Activated CD8-positive, alpha-beta memory T cell treated with anti-CD3 and anti-CD28 coated beads, Interleukin-2, amount 50 U/mL, for 48 hours (primary cell): ENCODE measurements around the gene OR10D3.
"Not testable (repeated sequence)": the region's sequence is repeated elsewhere in the genome, so short reads cannot be mapped to it uniquely, and the experiment has no call there.

Experiments used
- DNase-seq: peaks from one replicate; pipeline ENCODE4 v3.0.0-alpha.2; 2020

The OR10D3 gene

GRCh38 chr11:124183068-124183467, at the start of gene OR10D3:
OR10D3 (plus strand) TSS chr11:124183345; CDS start chr11:124185270, 1,925 bp downstream.
- DNase-seq: no peak

- no peak for DNase-seq
These were observed 40.1 kb upstream of the OR10D3 start for GRCh38 chr11:124143034-124143433.

DNA sequence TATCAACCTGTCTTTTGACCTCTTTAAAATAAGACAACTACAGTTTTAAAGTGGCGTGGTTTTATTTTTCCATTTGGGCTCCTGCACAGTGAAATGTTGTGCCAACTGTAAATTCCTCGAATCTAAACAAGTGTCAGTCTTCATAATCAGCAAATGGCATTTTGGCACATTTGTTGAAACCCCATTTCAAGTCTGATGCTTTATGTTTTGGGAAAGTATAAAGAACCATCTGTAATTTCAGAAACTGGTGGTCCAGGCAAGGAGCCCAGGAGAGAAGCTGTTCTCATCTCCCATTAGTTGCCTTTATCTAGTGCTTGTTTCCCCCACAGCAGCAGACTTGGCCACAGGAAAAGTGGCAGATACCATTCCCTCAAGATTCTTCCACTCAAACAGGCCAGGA, 35.2 kb upstream of the OR10D3 start:
- DNase-seq: no peak

DNA sequence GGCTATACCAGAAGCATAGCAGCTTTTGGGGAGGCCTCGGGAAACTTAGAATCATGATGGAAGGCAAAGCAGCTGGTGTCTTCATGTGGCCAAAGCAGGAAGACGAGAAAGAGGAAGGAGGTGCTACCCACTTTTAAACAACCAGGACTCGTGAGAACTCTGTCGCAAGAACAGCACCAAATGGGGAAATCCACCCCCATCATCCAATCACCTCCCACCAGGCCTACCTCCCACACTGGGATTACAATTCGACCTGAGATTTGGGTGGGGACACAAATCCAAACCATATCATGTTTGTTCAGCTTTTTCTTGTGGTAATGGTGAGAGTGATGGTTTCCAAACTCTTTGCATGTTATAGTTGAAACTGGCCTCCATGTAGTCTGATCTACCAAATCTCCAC, 32.5 kb upstream of the OR10D3 start:
- DNase-seq: no peak

DNA sequence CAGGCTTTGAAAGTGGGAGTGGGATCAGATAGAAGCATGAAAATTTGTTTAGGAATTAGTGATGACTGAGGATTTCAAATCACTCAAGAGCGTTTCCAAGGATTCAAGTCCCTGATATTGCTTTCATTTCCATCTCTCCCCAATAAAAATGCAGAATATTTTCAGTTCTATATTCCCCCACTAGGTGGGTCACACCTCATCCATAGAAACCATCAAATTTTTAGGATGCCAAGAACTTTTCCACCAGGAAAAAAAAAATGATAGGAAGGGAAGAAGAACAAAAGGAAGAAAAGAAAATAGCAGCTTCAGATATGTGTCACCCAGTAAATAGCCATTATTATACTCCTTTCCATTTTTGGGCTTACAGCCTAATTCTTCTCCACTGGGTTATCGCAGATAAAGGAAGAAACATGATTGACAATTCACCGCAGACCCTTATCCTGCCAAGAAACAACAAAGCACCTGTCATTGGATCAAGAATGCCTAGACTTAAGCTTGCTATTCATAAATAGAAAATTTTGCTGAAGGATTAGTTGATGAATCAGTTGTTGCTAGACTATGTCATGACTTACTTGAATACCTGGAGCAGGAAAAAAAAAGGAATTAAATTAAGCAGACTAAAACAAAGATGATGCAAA, 30.3 kb upstream of the OR10D3 start:
- DNase-seq: no peak

DNA sequence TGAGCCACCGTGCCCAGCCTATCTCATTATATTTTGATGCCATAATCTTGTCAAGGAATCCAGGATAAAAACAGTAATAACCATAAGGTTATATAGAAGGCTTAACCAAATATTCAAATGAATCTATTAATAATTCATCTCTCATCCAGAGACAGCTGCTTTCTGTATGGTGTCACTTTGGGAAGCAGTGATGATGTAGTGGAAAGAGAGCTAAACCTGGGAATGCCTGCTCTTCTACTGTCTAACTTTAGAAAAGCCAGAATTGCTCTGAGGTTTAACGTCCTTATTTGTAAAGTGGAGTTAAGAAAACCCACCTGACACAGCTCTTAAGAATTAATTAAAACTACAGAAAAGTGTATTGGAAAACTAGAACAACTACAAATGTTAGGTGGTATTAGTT, 29.3 kb upstream of the OR10D3 start:
- no peak for DNase-seq

GRCh38 chr11:124159481-124159880, 23.7 kb upstream of the OR10D3 start:
- no peak for DNase-seq

- no peak for DNase-seq
These were observed 22.2 kb upstream of the OR10D3 start for GRCh38 chr11:124160986-124161385.

DNA sequence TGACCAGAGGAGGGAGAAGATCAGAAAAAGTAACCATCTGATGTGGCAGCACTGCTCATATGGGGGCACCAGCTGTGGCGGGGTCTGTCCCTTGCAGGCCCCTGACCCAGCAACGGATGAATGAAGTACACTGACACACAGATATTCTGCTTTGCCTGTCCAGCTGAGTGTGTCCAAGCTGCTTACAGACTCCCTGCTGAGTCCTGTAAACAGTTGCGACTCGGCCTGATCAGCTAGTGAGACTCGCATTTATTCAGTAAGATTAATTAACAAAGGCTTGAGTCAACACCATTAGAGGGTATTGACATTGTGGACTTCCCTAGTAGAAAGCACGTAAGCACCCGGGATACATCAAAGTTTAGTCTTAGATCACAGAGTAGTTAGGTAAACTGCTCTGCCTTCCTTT, 15.3 kb upstream of the OR10D3 start:
- no peak for DNase-seq

GRCh38 chr11:124168796-124169195, 14.3 kb upstream of the OR10D3 start:
- no peak for DNase-seq

DNA sequence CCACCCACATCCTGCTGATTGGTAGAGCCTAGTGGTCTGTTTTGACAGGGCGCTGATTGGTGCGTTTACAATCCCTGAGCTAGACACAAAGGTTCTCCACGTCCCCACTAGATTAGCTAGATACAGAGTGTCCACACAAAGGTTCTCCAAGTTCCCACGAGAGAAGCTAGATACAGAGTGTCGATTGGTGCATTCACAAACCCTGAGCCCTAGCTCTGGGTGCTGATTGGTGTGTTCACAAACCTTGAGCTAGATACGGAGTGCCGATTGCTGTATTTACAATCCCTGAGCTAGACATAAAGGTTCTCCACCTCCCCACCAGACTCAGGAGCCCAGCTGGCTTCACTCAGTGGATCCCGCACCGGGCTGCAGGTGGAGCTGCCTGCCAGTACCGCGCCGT, 12.8 kb upstream of the OR10D3 start:
- DNase-seq: not testable (repeated sequence)

- DNase-seq: no peak
These were observed 12.2 kb upstream of the OR10D3 start for GRCh38 chr11:124170801-124171586.

DNA sequence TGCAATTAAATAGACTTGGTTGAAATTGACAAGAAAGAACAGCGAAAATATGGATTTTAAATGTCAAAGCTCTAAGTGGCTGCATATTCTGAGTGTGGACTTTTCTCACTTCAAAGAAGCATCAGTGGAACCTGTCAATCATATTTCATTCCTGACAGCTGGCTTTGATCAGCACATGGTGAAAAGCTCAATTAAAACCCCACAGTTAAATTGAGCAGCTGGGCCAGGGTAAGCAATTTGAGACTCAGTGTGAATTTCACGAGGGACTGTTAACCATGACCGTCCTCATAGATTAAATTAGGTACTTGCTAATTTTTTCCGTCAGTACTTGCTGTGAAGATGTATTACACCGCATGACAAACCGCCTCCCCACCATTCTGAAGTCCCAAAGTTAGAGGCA, 11.0 kb upstream of the OR10D3 start:
- DNase-seq: no peak

- DNase-seq: no peak
These were observed 10.5 kb upstream of the OR10D3 start for GRCh38 chr11:124172599-124172998.

DNA sequence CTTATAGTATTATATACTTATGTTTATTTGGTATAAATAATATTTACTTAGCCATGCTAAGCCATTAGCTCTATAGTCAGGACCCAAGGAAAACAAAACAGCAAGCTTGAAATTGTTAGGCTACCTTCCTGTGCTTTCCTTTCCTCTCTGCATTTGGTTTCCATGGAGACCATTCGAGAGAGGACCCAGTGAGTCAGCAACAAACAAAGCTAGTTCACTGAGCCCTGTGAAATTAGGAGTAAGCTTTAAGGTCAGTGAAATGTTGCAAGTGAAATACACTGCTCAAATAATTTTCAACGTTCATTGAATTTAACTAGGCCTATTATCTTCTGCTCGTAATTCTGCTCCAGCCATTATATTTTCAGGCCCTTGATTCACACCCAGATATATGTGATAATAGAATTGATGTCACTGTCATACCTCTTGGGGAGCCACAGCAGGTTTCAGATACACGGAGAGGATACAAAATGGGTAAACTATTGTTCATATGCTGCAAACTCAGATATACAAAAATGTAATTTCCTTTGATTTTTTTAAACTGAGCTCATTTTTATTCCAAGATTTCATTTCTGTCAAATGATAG, 9.1 kb upstream of the OR10D3 start:
- DNase-seq: no peak

DNA sequence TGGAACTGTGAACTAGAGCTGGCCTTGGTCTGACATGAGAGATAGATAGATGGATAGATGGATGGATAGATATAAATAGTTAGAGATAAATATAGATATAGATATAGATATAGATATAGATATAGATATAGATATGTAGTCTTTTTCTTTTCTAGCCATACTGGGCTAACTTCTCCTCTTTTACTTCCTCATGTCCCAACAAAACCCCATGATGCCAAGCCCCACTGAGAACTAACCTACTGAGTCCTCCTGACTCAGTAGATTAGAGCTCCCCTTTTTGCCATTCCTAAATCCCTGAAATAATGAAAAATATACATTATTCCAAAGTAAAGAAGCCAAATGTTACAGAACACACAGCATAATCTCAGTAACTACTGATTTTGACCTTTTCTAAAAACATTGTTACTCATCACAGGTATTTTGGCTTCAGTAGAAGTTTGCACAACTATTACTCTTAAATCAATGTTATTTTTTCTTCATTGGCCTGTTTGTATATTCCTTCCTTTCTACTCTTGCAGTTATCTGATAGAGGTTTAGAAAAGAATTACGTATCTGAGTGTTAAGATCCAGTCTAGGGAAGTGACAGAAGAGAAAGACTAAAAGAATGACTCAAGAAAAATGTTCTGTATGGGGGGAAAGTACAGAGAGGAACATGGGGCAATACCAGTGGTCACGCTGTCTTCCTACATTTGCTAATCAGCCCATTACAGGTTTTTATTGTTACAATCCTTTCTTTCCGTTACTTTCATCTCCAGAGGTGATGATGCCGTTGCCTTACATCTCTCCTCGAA, 6.0 kb upstream of the OR10D3 start:
- no peak for DNase-seq

DNA sequence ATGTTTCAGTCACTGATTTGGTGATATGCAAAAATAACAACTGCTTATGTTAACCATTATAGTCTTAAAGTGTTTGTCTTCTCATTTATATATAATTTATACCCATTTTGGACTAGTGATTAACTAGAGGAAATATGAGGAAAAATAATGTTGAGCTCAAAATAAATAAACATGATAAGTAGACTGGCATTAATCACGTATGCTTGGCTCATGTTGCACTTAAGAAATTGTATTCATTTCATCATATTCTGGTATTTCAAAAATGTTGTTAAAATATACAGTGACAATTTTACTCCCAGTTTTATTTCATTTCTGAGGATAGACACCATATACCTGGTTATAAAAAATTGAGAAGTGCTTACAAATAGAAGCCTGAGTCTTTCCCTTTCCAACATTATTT, 3.8 kb upstream of the OR10D3 start:
- DNase-seq: no peak

- no peak for DNase-seq
These were observed 7.4 kb downstream of the OR10D3 start for GRCh38 chr11:124190298-124191139.

DNA sequence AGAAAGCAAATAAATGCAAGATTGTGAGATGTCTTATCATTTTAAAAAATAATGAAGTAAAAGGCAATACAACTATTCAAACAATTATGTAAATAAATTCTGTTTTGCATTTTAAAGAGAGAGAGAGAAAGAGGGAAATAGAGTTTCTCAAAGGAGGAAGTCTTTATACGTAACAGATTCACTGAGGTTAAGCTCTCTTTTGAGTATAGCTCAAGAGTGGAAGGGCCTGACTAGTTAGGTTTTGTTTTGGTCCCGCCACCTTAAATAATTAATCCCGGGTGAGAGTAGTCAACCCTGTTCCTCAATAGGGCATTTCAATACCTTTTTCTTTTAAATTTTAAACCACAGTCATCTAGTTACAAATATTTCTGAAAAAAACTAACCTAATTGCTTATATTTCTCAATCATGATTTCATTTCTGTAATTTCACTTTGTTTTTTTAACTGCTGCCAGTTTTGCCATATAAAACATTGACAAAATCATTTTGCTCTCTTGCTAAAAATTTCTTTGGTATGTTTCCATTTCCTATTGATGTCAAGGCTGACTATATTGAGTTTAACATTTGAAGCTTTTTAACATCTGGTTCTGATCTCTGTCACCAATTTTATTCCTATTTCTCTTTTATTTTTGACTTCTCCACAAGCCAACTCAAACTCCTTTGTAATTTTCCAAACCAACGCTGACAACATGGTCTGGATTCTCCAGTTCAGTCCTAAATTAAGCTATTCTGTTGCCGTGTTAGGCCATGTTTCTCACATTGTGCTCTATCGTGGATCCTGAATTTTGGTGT, 10.3 kb downstream of the OR10D3 start:
- no peak for DNase-seq

DNA sequence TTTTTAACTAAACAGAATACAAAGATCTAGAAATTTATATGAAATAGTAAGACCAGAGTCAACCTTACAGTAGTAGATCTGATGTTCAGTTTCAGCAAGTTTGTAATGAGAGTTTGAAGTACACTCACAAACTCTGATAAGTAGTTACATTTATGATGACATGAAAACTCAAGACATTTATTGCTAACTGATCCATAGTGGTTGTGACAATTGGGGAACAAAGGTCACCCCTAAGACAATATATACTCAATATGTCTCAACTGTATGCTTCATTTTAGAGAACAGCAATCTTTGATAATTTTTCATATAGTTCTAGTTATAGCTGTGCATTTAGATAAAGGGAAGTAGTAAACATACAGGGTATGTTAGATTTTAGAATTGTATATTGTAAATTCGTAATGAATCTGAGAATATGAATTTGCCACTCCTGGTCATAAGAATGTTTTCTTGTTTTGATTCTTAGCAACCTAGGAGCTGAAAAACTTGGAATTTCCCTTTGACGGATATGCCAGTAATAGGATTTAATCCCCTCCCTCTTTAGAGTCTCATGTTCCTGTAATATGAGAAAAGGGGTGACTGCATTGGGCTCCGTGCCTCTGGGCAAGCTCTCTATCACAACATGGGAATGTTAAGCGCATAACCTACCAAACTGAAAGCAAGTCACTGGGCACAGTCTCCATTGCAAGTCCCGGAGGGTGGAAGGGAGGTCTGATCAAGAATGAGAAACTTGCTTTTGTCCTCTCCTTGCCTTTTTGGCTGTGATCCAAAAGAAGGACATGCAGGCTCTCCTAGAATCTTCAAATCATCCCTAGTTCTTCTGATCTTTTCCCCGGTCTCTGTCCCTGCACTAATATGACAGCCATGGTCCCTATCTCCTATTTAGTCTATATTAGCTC, 11.4 kb downstream of the OR10D3 start:
- no peak for DNase-seq
